ENCODE data around the gene MRGPRF.

The MRGPRF gene

GRCh38 chr11:69018924-69019323, 5.9 kb upstream of the MRGPRF start:
- DNase-seq = no peak

DNA sequence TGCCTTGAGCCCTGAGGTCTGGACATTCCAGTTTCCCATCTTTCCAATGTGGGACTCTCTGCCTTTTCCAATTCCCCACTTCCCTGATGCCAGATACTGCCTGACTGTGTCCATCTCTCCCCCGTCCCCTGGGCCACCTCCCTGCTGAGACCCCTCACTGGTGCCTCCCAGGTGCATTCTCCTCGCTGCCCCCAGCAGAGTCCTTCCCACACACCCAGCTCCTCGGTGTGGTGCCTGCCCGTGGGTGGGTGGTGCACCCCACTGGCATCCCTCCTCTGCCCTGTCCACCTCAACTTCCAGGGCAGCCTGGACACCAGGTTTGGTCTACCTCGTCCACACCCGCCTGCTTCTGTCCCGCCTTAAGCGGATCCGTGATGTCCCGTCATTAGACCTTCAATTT, 4.9 kb upstream of the MRGPRF start:
- DNase-seq = no peak

- DNase-seq = no peak
Observed at GRCh38 chr11:69014898-69015549, 2.0 kb upstream of the MRGPRF start.

DNA sequence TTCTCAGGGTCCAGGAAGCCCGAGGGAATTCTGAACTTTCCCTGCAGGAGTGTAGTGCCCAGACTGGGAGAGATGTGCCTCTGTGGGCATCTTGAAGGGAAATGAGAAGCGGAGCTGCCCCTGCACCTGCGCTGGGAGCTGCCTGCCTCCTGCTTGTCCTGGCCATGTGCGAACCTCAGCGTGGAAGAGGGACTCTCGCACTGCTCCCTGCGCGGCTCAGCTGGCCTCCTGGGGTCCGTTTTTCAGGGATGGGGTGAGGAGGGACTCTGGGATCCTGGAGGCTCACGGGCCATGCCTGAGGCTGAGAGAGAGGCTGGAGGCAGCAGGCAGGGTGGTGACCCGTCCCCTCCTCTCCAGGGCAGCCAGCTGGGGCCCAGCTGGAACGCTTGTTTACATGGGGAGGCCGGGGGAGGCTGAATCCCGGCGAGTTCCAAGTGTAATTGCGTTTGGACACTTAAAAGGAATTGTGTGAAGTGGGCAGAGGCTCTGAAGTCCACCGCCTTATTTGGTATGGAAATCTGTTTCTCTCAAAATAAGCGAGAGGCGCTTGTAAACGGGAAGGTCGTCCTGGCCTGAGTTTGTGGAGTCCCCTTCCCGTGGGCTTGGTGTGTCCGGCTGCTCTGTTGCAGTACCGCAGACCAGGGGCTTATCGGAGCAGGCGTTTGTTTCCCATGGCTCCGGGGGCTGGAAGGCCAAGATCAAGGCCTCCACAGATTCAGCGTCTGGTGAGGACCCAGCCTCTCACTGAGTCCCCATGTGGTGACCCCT, 1.2 kb upstream of the MRGPRF start:
- no peak for DNase-seq

DNA sequence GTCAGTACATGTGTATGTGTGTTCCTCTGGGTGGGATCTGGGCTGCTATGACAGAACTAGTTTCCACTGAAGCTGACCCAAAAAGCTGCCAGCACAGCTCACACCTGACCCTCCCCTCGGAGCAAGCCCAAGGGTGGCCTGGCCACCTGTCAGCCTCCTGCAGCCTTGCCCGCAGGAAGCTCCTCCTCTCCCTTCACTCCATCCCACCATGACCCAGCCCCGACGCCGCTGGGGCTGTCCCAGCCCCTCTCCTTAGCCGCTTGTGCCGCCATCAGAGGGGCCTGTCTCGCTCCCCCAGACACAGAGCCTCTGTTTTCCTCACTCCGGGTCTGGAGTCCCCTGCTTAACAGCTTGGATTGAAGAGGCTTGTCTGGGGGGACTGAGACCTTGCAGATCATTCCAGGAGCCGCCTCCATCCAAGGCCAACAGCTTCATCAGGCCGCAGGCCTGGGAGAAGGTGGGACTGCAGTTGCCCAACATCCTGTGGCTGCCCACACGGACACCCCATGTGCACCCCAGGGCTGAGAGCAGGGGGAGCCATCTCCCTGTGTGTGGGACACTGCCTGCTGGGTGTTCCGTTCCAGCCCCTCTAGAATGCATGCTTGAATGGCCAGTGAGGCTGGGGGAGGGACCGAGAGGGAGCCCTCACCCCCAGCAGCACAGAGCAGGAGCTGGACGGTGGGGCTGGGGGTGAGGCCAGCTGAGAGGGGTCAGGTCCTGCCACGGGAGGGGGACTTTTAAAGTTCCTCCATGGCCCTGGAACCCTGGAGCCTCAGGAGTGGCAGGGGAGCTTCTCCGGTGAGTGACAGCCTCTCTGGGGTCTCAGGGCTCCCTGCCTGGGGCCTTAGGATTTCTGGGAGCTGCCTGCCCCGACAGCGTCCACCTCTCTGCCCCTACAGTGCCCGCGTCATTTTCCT, 696 bp downstream of the MRGPRF start:
- DNase-seq = no peak

DNA sequence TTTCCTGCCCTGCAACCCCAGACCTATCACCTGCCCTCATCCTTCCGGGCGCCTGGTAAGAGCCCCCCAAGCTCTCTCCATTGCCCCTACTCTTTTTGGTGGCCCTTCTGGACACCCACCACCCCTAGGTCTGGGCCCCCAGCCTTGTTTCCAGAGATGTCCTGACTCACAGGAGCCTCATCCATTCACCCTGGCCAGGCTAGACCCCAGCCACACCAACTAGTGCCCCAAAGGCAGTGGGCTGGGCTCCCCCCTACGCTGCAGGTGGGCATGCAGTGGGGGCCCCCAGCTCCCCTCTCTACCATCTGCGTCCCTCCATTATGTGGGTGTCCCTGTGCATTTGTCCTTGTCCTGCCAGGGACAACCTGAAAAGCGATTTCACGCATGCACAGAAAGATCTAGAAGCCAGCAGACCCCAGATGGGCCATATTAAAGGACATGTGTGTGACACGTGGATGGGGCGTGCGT, 1.4 kb downstream of the MRGPRF start:
- DNase-seq = no peak

GRCh38 chr11:69010964-69011623, 2.0 kb downstream of the MRGPRF start:
- DNase-seq = peak; percentile 5

DNA sequence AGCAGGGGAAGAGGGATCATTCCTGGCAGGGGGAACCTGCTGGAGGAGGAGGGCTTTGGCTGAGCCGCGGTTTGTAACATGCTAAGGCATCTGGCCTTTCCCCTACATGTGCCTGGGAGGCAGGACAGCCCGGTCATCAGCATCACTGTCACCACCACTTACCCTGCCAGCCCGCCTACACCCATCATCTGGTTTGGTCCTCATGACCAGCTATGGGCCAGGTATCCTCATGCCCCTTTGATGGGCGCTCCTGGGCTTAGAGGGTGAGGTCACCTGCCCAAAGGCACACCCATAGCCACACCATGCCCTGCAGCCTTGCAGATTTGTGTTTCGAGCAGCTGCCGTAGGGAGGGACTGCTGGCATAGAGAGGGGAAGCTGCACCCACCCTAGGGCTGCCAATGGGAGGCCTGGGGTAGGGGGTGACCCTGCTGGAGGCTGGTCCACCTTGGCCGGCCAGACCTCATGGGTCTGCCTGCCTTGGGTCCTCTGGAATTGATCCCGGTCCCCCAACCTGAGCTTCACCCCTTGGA, 2.6 kb downstream of the MRGPRF start:
- no peak for DNase-seq

DNA sequence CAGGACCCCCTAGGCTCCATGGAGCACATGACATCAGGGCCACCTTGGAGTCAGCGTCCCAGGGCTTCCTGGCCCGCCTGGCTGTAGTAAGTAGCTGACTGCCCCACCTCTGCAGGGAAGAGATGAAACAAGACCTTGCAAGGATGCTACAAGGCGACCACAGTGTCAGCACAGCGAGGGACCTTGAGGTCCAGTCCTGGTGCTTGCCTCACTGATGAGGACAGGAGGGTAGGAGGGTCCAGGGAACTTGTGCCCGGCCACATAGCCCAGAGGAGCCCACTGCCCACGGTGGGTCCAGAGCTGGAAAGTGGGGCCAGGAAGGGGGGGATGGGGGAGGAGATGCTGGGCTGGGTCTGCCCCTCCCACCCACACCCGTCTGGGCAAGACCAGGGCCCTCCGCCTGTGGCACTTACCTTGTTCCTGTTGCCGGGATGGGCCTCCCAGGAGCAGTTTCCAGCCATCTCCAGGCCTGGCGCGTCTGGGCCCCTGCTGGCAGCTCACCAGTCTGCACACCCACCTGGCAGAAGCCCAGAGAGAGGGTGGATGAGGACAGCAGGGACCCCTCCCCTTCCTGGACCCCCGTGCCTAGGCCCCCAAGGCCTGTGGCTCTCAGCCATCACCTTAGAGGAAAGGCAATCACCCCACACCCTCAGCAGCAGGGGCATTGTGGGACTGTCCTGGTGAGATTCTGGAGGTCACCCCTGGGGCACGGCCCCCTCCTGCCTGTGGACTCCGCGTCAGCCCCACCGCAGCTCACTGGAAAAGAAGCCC, 3.4 kb downstream of the MRGPRF start:
- DNase-seq = no peak

GRCh38 chr11:69008737-69009440, 4.2 kb downstream of the MRGPRF start:
- no peak for DNase-seq

DNA sequence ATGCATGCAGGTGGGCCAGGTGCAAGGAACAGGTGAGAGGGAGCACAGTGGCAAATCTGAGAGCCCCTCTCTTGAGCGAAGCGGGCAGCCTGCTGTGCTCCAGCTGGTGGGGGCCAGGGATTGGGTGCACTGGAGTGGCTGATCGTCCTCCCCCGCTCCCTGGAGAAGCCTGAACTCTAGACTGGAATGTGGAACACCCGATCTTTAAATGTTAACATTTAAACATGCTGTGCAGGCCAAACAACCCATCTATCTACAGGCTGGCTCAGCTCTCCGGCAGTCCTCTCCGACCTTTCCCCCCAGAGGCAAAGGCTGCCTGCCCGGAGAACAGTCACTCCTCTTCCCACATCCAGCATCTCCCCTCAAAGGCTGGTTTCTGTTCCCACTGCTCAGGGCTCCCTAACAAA, 5.1 kb downstream of the MRGPRF start:
- no peak for DNase-seq

- no peak for DNase-seq
Observed at GRCh38 chr11:69006816-69007215, 6.2 kb downstream of the MRGPRF start.

- no peak for DNase-seq
Observed at GRCh38 chr11:69005631-69006368, 7.2 kb downstream of the MRGPRF start.

DNA sequence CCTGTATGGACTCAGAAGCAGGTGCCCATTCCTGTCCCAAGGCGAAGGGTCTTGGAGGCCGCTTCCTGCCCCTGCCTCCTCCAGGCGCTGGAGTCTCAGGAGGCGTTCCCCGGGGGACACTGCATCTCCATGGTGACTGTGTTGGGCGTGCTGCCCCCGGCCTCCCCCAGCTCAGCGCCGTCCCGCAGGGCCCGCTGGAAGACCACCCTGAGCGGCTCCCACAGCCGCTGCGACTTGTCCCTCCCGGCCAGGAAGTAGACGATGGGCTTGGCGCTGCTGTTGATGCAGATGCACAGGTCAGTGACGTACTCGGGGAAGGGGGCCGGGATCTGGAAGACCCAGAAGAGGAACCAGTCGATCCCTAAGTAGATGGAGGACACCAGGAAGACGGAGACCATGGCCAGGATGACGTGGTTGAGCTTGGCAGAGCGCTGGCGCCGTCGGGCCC, 7.8 kb downstream of the MRGPRF start:
- no peak for DNase-seq

GRCh38 chr11:69004411-69005182, 8.4 kb downstream of the MRGPRF start:
- DNase-seq = no peak

- no peak for DNase-seq
Observed at GRCh38 chr11:69003866-69004367, 9.1 kb downstream of the MRGPRF start.

DNA sequence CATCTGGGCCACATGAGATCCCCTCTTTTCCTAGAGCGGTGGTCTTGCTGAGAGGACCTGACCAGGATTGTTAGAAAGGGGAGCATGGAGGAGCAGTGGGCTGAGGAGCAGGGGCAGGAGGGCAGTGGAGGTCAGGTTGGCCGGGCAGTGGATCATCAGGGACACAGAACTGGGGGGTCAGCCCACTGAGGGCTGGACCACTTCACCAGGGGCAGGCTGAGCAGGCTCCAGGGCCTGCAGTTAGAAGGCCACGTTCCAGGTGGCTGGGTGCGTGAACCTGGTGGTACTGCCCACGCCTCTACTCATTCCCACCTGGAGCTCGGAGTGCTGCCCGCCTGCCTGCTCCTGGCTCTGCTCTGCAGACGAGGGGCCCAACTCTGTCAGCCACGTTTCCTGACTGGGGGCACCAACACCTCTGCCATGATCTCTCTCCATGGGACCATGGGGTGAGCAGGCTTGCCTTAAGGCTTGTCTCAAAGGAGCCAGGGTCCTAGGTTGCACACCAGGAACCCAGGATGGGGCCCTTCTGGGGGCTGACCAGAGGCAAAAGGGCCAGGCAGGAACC, 9.7 kb downstream of the MRGPRF start:
- DNase-seq = no peak

- no peak for DNase-seq
Observed at GRCh38 chr11:69002570-69003231, 10.3 kb downstream of the MRGPRF start.

All from stimulated activated naive CD4-positive, alpha-beta T cell treated with Interleukin-2 at 50 U/mL for 16 hours (primary cell).